ENCODE measurements around the gene IQSEC1.
A peak's percentile ranks its signal among the peaks of the same experiment; 100 is the strongest.

IQSEC1 gene

GRCh38 chr3:13023235-13023970 is 49.8 kb downstream of the IQSEC1 start:
- no peaks in the 10 kb centered on the region for H3K27me3 ChIP-seq (ENCODE audit: control insufficient read depth in 5 of 5, insufficient read depth in 4 of 5, low read length in 5 of 5)
- no peaks in the 10 kb centered on the region for H3K36me3 ChIP-seq (ENCODE audit: control insufficient read depth in 5 of 5, insufficient read depth in 5 of 5, low read length in 5 of 5)
- no peaks in the 10 kb centered on the region for H3K9me3 ChIP-seq (ENCODE audit: control insufficient read depth in 5 of 5, low read length in 5 of 5)
- H3K4me3 ChIP-seq (ENCODE audit: low read depth in 1 of 5, low read length in 5 of 5), result no peak overlapping the region
- peak overlapping the region; percentile 52 for H3K27ac ChIP-seq (ENCODE audit: low read depth, low read length)
- no peak overlapping the region for H3K9ac ChIP-seq (ENCODE audit: low read length in 5 of 5)
- peaks cover 5 to 45% (median 42%) of the 10 kb centered on the region in 5 donors for H3K4me1 ChIP-seq (ENCODE audit: control insufficient read depth in 5 of 5, insufficient read depth in 5 of 5, low read length in 5 of 5)

- Histone ChIP-seq H3K4me1 (ENCODE audit: control insufficient read depth in 5 of 5, insufficient read depth in 5 of 5, low read length in 5 of 5) (peaks cover 11 to 51% (median 47%) of the 10 kb centered on the region in 5 donors), H3K9ac (ENCODE audit: low read length in 5 of 5) (peak overlapping the region in 2 of 5 donors; percentile 22 to 37), H3K9me3 (ENCODE audit: control insufficient read depth in 5 of 5, low read length in 5 of 5) (no peaks in the 10 kb centered on the region), H3K27ac (ENCODE audit: low read depth, low read length) (peak overlapping the region; percentile 52), H3K27me3 (ENCODE audit: control insufficient read depth in 5 of 5, insufficient read depth in 4 of 5, low read length in 5 of 5) (no peaks in the 10 kb centered on the region), H3K4me3 (ENCODE audit: low read depth in 1 of 5, low read length in 5 of 5) (peak overlapping the region in 4 of 5 donors; percentile 0 to 63 (median 46)), H3K36me3 (ENCODE audit: control insufficient read depth in 5 of 5, insufficient read depth in 5 of 5, low read length in 5 of 5) (no peaks in the 10 kb centered on the region)
Observed at GRCh38 chr3:13022348-13023234, 50.6 kb downstream of the IQSEC1 start.

- Histone ChIP-seq H3K9ac (ENCODE audit: low read length in 5 of 5) (peak overlapping the region in 1 of 5 donors; percentile 37), H3K4me3 (ENCODE audit: low read depth in 1 of 5, low read length in 5 of 5) (peak overlapping the region; percentile 0 to 63 (median 48)), H3K27ac (ENCODE audit: low read depth, low read length) (peak overlapping the region; percentile 41), H3K4me1 (ENCODE audit: control insufficient read depth in 5 of 5, insufficient read depth in 5 of 5, low read length in 5 of 5) (peaks cover 14 to 63% (median 59%) of the 10 kb centered on the region in 5 donors), H3K36me3 (ENCODE audit: control insufficient read depth in 5 of 5, insufficient read depth in 5 of 5, low read length in 5 of 5) (no peaks in the 10 kb centered on the region), H3K9me3 (ENCODE audit: control insufficient read depth in 5 of 5, low read length in 5 of 5) (no peaks in the 10 kb centered on the region), H3K27me3 (ENCODE audit: control insufficient read depth in 5 of 5, insufficient read depth in 4 of 5, low read length in 5 of 5) (no peaks in the 10 kb centered on the region)
Observed at GRCh38 chr3:13021141-13022114, 51.8 kb downstream of the IQSEC1 start.

GRCh38 chr3:13020159-13020750 is 53.0 kb downstream of the IQSEC1 start:
- peaks cover 14 to 74% (median 71%) of the 10 kb centered on the region in 5 donors for H3K4me1 ChIP-seq (ENCODE audit: control insufficient read depth in 5 of 5, insufficient read depth in 5 of 5, low read length in 5 of 5)
- H3K9me3 ChIP-seq (ENCODE audit: control insufficient read depth in 5 of 5, low read length in 5 of 5), result no peaks in the 10 kb centered on the region
- no peaks in the 10 kb centered on the region for H3K27me3 ChIP-seq (ENCODE audit: control insufficient read depth in 5 of 5, insufficient read depth in 4 of 5, low read length in 5 of 5)
- H3K36me3 ChIP-seq (ENCODE audit: control insufficient read depth in 5 of 5, insufficient read depth in 5 of 5, low read length in 5 of 5), result no peaks in the 10 kb centered on the region
- peak overlapping the region; percentile 41 for H3K27ac ChIP-seq (ENCODE audit: low read depth, low read length)
- no peak overlapping the region for H3K9ac ChIP-seq (ENCODE audit: low read length in 5 of 5)
- no peak overlapping the region for H3K4me3 ChIP-seq (ENCODE audit: low read depth in 1 of 5, low read length in 5 of 5)

GRCh38 chr3:13019243-13020095 is 53.8 kb downstream of the IQSEC1 start:
- no peaks in the 10 kb centered on the region for H3K27me3 ChIP-seq (ENCODE audit: control insufficient read depth in 5 of 5, insufficient read depth in 4 of 5, low read length in 5 of 5)
- peak overlapping the region; percentile 47 to 61 (median 54) for H3K4me3 ChIP-seq (ENCODE audit: low read depth in 1 of 5, low read length in 5 of 5)
- H3K9ac ChIP-seq (ENCODE audit: low read length in 5 of 5), result peak overlapping the region in 4 of 5 donors; percentile 31 to 56 (median 54)
- H3K27ac ChIP-seq (ENCODE audit: low read depth, low read length), result peak overlapping the region; percentile 23
- no peaks in the 10 kb centered on the region for H3K36me3 ChIP-seq (ENCODE audit: control insufficient read depth in 5 of 5, insufficient read depth in 5 of 5, low read length in 5 of 5)
- peaks cover 14 to 82% (median 79%) of the 10 kb centered on the region in 5 donors for H3K4me1 ChIP-seq (ENCODE audit: control insufficient read depth in 5 of 5, insufficient read depth in 5 of 5, low read length in 5 of 5)
- no peaks in the 10 kb centered on the region for H3K9me3 ChIP-seq (ENCODE audit: control insufficient read depth in 5 of 5, low read length in 5 of 5)

- H3K9me3 ChIP-seq (ENCODE audit: control insufficient read depth in 5 of 5, low read length in 5 of 5), result no peaks in the 10 kb centered on the region
- peak overlapping the region in 4 of 5 donors; percentile 31 to 56 (median 54) for H3K9ac ChIP-seq (ENCODE audit: low read length in 5 of 5)
- peak overlapping the region; percentile 55 for H3K27ac ChIP-seq (ENCODE audit: low read depth, low read length)
- H3K4me3 ChIP-seq (ENCODE audit: low read depth in 1 of 5, low read length in 5 of 5), result peak overlapping the region; percentile 47 to 61 (median 54)
- H3K36me3 ChIP-seq (ENCODE audit: control insufficient read depth in 5 of 5, insufficient read depth in 5 of 5, low read length in 5 of 5), result no peaks in the 10 kb centered on the region
- no peaks in the 10 kb centered on the region for H3K27me3 ChIP-seq (ENCODE audit: control insufficient read depth in 5 of 5, insufficient read depth in 4 of 5, low read length in 5 of 5)
- peaks cover 14 to 88% (median 84%) of the 10 kb centered on the region in 5 donors for H3K4me1 ChIP-seq (ENCODE audit: control insufficient read depth in 5 of 5, insufficient read depth in 5 of 5, low read length in 5 of 5)
Observed at GRCh38 chr3:13018561-13019242, 54.5 kb downstream of the IQSEC1 start.

- Histone ChIP-seq H3K27ac (ENCODE audit: low read depth, low read length) (peak overlapping the region; percentile 55), H3K4me1 (ENCODE audit: control insufficient read depth in 5 of 5, insufficient read depth in 5 of 5, low read length in 5 of 5) (peaks cover 14 to 93% (median 88%) of the 10 kb centered on the region in 5 donors), H3K27me3 (ENCODE audit: control insufficient read depth in 5 of 5, insufficient read depth in 4 of 5, low read length in 5 of 5) (no peaks in the 10 kb centered on the region), H3K36me3 (ENCODE audit: control insufficient read depth in 5 of 5, insufficient read depth in 5 of 5, low read length in 5 of 5) (no peaks in the 10 kb centered on the region), H3K9ac (ENCODE audit: low read length in 5 of 5) (peak overlapping the region in 1 of 5 donors; percentile 56), H3K9me3 (ENCODE audit: control insufficient read depth in 5 of 5, low read length in 5 of 5) (no peaks in the 10 kb centered on the region), H3K4me3 (ENCODE audit: low read depth in 1 of 5, low read length in 5 of 5) (peak overlapping the region in 3 of 5 donors; percentile 54 to 63 (median 61))
Observed at GRCh38 chr3:13018043-13018451, 55.2 kb downstream of the IQSEC1 start.

GRCh38 chr3:13017361-13018042 is 55.7 kb downstream of the IQSEC1 start:
- Histone ChIP-seq H3K4me1 (ENCODE audit: control insufficient read depth in 5 of 5, insufficient read depth in 5 of 5, low read length in 5 of 5) (peaks cover 14 to 90% (median 85%) of the 10 kb centered on the region in 5 donors), H3K27ac (ENCODE audit: low read depth, low read length) (peak overlapping the region; percentile 35), H3K27me3 (ENCODE audit: control insufficient read depth in 5 of 5, insufficient read depth in 4 of 5, low read length in 5 of 5) (no peaks in the 10 kb centered on the region), H3K36me3 (ENCODE audit: control insufficient read depth in 5 of 5, insufficient read depth in 5 of 5, low read length in 5 of 5) (no peaks in the 10 kb centered on the region), H3K9ac (ENCODE audit: low read length in 5 of 5) (peak overlapping the region in 1 of 5 donors; percentile 38), H3K9me3 (ENCODE audit: control insufficient read depth in 5 of 5, low read length in 5 of 5) (no peaks in the 10 kb centered on the region), H3K4me3 (ENCODE audit: low read depth in 1 of 5, low read length in 5 of 5) (peak overlapping the region in 3 of 5 donors; percentile 17 to 63 (median 61))
